Measurements from ENCODE around the gene DZIP3. TPM values are rescaled to one million over a fixed set of nuclear protein-coding genes. Genes with fewer than 3 reads are reported as not detected.

DZIP3 gene, protein sequence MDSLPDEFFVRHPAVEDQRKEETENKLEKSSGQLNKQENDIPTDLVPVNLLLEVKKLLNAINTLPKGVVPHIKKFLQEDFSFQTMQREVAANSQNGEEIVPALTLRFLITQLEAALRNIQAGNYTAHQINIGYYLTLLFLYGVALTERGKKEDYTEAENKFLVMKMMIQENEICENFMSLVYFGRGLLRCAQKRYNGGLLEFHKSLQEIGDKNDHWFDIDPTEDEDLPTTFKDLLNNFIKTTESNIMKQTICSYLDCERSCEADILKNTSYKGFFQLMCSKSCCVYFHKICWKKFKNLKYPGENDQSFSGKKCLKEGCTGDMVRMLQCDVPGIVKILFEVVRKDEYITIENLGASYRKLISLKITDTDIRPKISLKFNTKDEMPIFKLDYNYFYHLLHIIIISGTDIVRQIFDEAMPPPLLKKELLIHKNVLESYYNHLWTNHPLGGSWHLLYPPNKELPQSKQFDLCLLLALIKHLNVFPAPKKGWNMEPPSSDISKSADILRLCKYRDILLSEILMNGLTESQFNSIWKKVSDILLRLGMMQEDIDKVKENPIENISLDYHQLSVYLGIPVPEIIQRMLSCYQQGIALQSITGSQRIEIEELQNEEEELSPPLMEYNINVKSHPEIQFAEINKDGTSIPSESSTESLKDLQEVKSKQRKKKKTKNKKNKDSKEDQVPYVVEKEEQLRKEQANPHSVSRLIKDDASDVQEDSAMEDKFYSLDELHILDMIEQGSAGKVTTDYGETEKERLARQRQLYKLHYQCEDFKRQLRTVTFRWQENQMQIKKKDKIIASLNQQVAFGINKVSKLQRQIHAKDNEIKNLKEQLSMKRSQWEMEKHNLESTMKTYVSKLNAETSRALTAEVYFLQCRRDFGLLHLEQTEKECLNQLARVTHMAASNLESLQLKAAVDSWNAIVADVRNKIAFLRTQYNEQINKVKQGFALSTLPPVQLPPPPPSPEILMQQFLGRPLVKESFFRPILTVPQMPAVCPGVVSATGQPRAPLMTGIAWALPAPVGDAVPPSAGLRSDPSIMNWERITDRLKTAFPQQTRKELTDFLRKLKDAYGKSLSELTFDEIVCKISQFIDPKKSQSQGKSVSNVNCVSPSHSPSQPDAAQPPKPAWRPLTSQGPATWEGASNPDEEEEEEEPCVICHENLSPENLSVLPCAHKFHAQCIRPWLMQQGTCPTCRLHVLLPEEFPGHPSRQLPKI
- 39.6 TPM for polyA plus RNA-seq (2013, experiment 1 of 4)
- 43.8 TPM for polyA plus RNA-seq (2013, experiment 2 of 4)
- polyA plus RNA-seq (2013, experiment 3 of 4), result 36.4 TPM
- polyA plus RNA-seq (2013, experiment 4 of 4), result 42.2 TPM

DNA sequence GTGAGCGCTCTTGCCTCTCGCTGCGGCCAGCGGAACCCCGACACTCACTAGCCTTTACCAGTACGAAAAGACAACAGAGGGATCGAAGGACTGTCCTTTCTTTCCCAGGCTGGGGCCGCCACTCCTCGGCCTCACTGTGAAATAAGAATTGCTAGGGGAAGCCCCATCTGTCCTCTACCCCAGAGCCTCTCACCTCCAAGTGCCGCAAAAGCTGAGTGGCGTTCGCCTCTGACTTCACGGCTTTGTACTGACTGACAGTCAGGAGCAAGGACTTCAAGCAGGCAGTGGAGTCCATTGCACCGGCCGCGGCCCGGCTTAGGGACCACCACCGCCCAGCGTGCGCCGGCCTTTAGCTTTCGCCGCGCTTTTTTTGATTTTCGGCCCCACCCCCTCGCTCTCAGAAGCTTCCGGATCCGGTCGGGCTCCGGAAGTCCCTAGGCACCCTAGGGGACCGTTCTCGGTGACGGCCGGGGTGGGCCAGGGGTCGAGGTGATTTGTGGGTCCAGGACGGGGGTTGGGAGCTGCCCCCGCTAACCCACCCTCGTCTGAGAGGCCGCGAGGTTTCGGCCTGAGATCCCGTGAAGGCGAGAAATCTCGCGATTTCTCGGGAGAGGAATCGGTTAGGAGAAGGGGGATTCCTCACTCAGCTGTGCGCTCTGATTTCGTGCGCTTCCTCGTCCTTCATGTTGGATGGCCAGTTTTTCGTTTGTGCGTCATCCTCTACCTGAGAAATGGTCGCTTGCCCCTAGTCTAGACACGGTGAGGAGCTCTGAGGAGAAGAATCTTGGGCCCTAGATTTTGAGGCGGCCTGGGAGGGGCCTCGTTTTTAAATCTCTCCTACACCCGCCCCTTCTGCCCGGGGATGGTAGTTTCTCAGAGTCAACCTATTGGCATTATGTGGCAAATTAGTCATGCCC lies at the start of gene DZIP3, which contains the start of gene CIP2A:
DZIP3 (plus strand) TSS at position 642 of the 917 bp plus-strand sequence. CDS start 15,685 bp downstream, outside the sequence.
CIP2A (minus strand) TSS at position 358 of the 917 bp plus-strand sequence; CDS start at position 295, 63 bp downstream.
- Histone ChIP-seq H3K4me1 (ENCODE audit: control insufficient read depth, insufficient read depth, low read length) (peaks cover 11% of the 10 kb centered on the region), H3K27ac (ENCODE audit: insufficient read depth, low read depth, low read length, poor library complexity, severe bottlenecking) (peak within 1 kb of the TSS; percentile 98), H3K27me3 (ENCODE audit: control insufficient read depth, insufficient read depth, low read length, poor library complexity, severe bottlenecking) (no peaks in the 10 kb centered on the region), H3K4me3 (ENCODE audit: insufficient read depth, low read depth, low read length) (peak within 1 kb of the TSS; percentile 89), H3K36me3 (ENCODE audit: control insufficient read depth, insufficient read depth, low read length) (no peaks in the 10 kb centered on the region), H3K9me3 (ENCODE audit: control insufficient read depth, low read length) (no peaks in the 10 kb centered on the region)
- WGBS, 2 experiments, result 0% methylated on average over 59 of the region's 59 CpGs

DNA sequence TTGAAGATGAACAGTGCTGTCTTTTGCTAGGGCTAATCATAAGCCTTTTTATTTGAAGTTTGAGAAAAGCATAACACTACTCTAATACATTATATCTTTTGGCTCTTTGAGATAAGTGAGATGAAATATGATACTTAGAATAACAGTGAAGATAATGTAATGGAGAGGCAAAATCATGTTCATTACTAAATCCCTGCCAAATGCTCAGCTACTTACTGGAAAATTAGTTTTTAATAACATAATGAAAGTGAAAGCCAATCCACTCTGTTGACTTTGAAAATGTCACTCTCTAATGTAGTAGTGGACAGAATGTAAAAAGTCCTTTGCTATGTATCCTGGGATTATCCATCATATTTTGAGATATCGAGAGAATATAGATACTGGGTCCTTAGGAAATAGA lies 43.3 kb upstream of the DZIP3 start:
- H3K4me1 ChIP-seq (ENCODE audit: control insufficient read depth, insufficient read depth, low read length), result no peaks in the 10 kb centered on the region
- H3K9me3 ChIP-seq (ENCODE audit: control insufficient read depth, low read length), result no peaks in the 10 kb centered on the region
- H3K36me3 ChIP-seq (ENCODE audit: control insufficient read depth, insufficient read depth, low read length), result peaks cover 15% of the 10 kb centered on the region
- no peaks in the 10 kb centered on the region for H3K27me3 ChIP-seq (ENCODE audit: control insufficient read depth, insufficient read depth, low read length, poor library complexity, severe bottlenecking)
- H3K4me3 ChIP-seq (ENCODE audit: insufficient read depth, low read depth, low read length), result no peak overlapping the region
- no peak overlapping the region for H3K27ac ChIP-seq (ENCODE audit: insufficient read depth, low read depth, low read length, poor library complexity, severe bottlenecking)
- WGBS, 2 experiments, result 100% methylated on average over 1 of the region's 1 CpG

DNA sequence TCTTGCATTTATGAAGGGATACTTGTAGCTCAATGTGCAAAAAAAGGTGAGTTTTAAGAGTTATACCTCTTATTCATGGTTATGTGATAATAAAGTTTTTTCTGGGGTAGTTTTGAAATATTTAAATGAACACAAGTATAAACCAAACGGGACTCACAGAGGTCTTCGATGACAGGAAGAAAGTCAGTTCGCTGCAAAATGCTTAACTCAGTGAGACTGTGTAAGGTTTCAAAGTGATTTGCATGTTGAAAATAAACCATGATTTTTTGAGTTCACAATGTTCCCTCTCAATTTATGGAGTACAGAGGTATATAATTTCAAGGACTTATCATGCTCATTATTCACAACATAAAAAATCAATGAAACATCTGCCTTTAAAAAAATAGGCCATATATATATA lies 42.8 kb upstream of the DZIP3 start:
- Histone ChIP-seq H3K36me3 (ENCODE audit: control insufficient read depth, insufficient read depth, low read length) (peaks cover 15% of the 10 kb centered on the region), H3K4me1 (ENCODE audit: control insufficient read depth, insufficient read depth, low read length) (no peaks in the 10 kb centered on the region), H3K27me3 (ENCODE audit: control insufficient read depth, insufficient read depth, low read length, poor library complexity, severe bottlenecking) (no peaks in the 10 kb centered on the region), H3K27ac (ENCODE audit: insufficient read depth, low read depth, low read length, poor library complexity, severe bottlenecking) (no peak overlapping the region), H3K9me3 (ENCODE audit: control insufficient read depth, low read length) (no peaks in the 10 kb centered on the region), H3K4me3 (ENCODE audit: insufficient read depth, low read depth, low read length) (no peak overlapping the region)
- 96% methylated on average over 3 of the region's 3 CpGs for WGBS, 2 experiments

DNA sequence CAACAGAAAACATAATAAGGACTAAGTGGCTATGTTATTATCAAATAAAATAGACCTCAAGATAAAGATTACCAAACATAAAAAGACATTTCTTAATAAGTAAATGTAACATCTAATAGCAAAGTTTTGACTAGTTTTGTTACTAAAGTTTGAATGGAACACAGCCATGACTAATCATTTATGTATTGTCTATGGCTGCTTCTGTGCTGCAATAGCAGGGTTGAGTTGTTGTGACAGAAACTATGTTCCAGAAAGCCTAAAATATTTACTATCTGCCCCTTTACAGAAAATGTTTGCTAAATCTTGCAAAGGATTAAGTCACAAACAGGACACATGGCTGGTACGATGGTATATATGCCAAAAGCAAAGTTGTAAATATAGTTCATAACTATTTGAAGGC lies 41.2 kb upstream of the DZIP3 start:
- Histone ChIP-seq H3K4me1 (ENCODE audit: control insufficient read depth, insufficient read depth, low read length) (no peaks in the 10 kb centered on the region), H3K36me3 (ENCODE audit: control insufficient read depth, insufficient read depth, low read length) (peaks cover 12% of the 10 kb centered on the region), H3K9me3 (ENCODE audit: control insufficient read depth, low read length) (no peaks in the 10 kb centered on the region), H3K27me3 (ENCODE audit: control insufficient read depth, insufficient read depth, low read length, poor library complexity, severe bottlenecking) (no peaks in the 10 kb centered on the region), H3K4me3 (ENCODE audit: insufficient read depth, low read depth, low read length) (no peak overlapping the region), H3K27ac (ENCODE audit: insufficient read depth, low read depth, low read length, poor library complexity, severe bottlenecking) (peak overlapping the region; percentile 12)
- WGBS, 2 experiments, result 87 to 100% methylated on average over 1 of the region's 1 CpG

DNA sequence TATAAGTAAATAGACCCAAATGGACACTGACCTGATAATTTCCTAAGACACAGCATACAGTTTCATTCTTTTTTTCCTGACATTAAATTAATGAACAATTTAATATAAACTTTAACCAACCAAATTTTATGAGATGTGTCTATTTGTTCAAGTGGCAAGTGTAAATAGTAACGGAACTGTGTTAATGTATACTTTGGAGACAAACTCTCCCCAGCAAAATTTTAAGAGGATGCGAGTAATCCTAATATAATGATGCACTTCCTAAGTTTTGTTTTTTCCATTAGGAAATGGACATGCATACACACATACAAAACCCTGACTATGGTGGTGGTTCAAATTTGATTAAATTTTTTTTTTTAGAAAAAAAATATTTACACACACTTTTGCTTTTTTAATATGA lies 40.6 kb upstream of the DZIP3 start:
- Histone ChIP-seq H3K27ac (ENCODE audit: insufficient read depth, low read depth, low read length, poor library complexity, severe bottlenecking) (no peak overlapping the region), H3K4me1 (ENCODE audit: control insufficient read depth, insufficient read depth, low read length) (no peaks in the 10 kb centered on the region), H3K4me3 (ENCODE audit: insufficient read depth, low read depth, low read length) (no peak overlapping the region), H3K36me3 (ENCODE audit: control insufficient read depth, insufficient read depth, low read length) (peaks cover 9% of the 10 kb centered on the region), H3K9me3 (ENCODE audit: control insufficient read depth, low read length) (no peaks in the 10 kb centered on the region), H3K27me3 (ENCODE audit: control insufficient read depth, insufficient read depth, low read length, poor library complexity, severe bottlenecking) (no peaks in the 10 kb centered on the region)
- 100% methylated on average over 1 of the region's 2 CpGs; no CpG with 5 or more reads in 1 of the 2 experiments for WGBS, 2 experiments

DNA sequence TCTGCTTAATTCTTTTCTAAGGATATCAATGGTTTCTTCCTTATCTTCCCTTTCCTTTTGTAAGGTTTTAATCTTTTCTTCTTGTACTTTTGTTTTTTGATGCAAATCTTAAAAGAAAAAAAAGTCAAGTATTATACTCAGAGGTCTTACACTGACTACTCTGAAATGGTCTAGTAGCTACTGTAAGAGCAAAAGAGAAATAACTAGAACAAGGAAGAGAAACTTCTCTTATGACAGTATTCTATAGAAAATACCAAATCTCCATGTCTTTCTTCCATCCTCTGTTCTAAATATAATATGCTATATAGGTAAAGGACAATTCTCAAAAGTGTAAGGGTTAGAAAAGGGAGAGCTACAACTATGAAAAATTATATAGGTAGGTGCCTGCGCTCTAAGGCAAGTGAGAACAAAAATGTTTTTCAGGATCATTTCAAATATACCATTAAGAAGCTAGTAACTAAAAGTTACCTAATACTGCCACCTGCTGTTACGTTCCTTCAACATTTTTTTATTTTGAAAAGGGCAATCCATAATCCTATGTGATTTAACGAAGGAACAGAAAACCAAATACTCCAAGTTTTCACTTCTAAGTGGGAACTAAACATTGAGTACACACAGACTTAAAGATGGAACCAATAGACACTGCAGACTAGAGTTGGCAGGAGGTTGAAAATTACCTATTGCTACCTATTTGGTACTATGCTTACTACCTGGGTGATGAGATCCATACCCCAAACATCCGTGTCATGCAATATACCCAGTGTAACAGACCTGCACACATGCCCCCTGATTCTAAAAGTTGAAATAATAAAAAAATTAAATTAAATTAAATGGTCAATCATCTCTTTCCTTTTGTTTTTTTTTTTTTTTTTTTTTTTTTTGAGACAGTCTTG lies 37.0 kb upstream of the DZIP3 start:
- Histone ChIP-seq H3K36me3 (ENCODE audit: control insufficient read depth, insufficient read depth, low read length) (peaks cover 15% of the 10 kb centered on the region), H3K9me3 (ENCODE audit: control insufficient read depth, low read length) (no peaks in the 10 kb centered on the region)
- 90 to 92% methylated on average over 2 to 4 of the region's 4 CpGs for WGBS, 2 experiments

DNA sequence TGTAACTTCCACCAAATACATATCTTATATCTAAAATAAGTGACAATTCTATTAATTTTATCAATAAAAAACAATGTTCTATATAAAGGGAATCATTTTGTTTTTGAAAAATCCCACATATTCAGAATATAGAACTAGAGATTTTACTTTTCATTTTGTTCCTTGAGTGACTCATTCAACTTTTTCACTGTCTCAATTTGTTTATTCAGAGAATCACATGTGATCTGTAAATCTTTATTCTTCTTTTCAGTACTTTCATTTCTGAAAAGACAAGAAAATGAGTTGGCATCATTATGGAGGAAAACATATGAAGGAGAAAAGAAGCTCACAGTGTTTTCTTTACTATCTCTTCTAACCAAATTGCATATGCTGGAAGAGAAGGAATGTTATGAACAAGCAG lies 35.3 kb upstream of the DZIP3 start:
- H3K4me3 ChIP-seq (ENCODE audit: insufficient read depth, low read depth, low read length), result no peak overlapping the region

More for the DNA sequence above, 37.0 kb upstream of the DZIP3 start:
- H3K4me1 ChIP-seq (ENCODE audit: control insufficient read depth, insufficient read depth, low read length), result no peaks in the 10 kb centered on the region
- no peak overlapping the region for H3K4me3 ChIP-seq (ENCODE audit: insufficient read depth, low read depth, low read length)
- H3K27ac ChIP-seq (ENCODE audit: insufficient read depth, low read depth, low read length, poor library complexity, severe bottlenecking), result no peak overlapping the region
- H3K27me3 ChIP-seq (ENCODE audit: control insufficient read depth, insufficient read depth, low read length, poor library complexity, severe bottlenecking), result no peaks in the 10 kb centered on the region

DNA sequence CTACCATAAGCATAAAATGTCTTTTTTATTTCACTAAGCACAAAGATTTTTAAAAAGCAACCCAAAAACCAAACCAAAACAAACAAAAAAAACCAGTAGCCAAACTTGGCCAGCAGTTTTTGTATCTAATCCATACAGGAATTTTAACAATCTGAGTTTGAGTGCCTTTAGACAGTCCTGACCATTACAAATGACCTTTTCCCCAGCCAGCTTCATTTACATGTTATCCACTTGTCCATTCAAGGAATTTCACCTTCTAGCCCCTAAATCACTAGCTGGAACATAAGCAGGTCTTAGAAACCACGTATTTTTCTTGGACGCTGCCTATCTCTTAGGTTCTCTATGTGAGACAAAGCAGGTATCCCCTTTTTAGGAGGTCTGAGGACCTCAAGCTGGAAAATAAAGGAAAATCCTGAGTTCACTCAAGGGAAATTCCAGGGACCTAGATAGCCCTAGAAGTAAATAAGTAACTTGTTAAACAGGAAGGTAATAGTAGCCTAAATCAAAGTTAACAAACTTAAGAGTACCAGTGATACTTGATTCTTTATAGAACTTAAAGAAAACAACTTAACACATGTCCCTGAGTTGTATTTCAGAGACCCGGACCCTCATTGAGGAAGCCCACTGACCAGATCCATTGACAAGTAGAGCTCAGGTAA lies 34.5 kb upstream of the DZIP3 start:
- peaks cover 34% of the 10 kb centered on the region for H3K36me3 ChIP-seq (ENCODE audit: control insufficient read depth, insufficient read depth, low read length)
- H3K27me3 ChIP-seq (ENCODE audit: control insufficient read depth, insufficient read depth, low read length, poor library complexity, severe bottlenecking), result no peaks in the 10 kb centered on the region
- no peaks in the 10 kb centered on the region for H3K9me3 ChIP-seq (ENCODE audit: control insufficient read depth, low read length)
- 87 to 94% methylated on average over 3 of the region's 3 CpGs for WGBS, 2 experiments
- no peak overlapping the region for H3K27ac ChIP-seq (ENCODE audit: insufficient read depth, low read depth, low read length, poor library complexity, severe bottlenecking)
- H3K4me3 ChIP-seq (ENCODE audit: insufficient read depth, low read depth, low read length), result no peak overlapping the region
- H3K4me1 ChIP-seq (ENCODE audit: control insufficient read depth, insufficient read depth, low read length), result no peaks in the 10 kb centered on the region

More for the DNA sequence above, 35.3 kb upstream of the DZIP3 start:
- Histone ChIP-seq H3K36me3 (ENCODE audit: control insufficient read depth, insufficient read depth, low read length) (peaks cover 29% of the 10 kb centered on the region), H3K4me1 (ENCODE audit: control insufficient read depth, insufficient read depth, low read length) (no peaks in the 10 kb centered on the region), H3K27me3 (ENCODE audit: control insufficient read depth, insufficient read depth, low read length, poor library complexity, severe bottlenecking) (no peaks in the 10 kb centered on the region), H3K9me3 (ENCODE audit: control insufficient read depth, low read length) (no peaks in the 10 kb centered on the region), H3K27ac (ENCODE audit: insufficient read depth, low read depth, low read length, poor library complexity, severe bottlenecking) (no peak overlapping the region)

Data from ectodermal cell (in vitro differentiated cells).